ENCODE data around the gene FAM210A.
A peak's percentile ranks its signal among the peaks of the same experiment; 100 is the strongest.
"Not testable (repeated sequence)": the region's sequence is repeated elsewhere in the genome, so short reads cannot be mapped to it uniquely, and the experiment has no call there.

The FAM210A gene, protein sequence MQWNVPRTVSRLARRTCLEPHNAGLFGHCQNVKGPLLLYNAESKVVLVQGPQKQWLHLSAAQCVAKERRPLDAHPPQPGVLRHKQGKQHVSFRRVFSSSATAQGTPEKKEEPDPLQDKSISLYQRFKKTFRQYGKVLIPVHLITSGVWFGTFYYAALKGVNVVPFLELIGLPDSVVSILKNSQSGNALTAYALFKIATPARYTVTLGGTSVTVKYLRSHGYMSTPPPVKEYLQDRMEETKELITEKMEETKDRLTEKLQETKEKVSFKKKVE

DNA sequence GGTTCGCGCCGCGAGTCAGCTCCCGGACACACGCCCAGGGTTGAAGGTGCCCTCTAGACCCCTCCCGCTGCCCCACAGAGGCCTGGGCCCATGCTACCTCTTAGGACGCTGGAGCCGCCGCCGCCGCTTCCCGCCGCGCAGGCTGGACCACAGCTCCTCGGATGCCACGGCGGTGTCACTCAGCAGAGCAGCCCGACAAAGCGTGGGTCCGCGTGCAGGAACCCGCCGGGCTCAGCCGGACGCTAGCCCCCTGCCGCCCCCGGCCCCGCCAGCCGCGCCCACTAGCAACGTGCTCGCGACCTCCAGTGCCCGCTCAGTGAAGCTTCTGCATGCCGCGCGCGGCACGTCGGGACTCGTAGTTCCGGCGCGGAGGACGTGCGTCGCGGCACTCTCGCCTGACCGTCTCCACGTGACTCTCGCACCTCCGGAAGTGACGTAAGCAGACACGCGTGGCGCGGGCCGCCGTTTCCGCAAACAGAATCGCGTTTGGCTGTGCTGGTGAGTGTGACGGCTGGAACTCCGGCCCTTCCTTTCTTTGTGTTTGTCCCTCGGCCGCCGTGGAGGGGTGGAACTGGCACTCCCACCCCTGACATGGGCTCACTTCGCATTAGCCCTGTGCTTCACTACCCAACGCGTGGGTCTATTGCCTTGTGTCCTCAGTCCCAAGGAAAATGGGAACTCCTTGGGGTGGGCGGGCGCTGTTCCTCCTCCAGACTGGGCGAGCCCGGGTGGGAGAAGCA is at the start of gene FAM210A, which contains the start of gene RNMT:
Gene FAM210A, minus strand, starts transcription at position 327 of the 740 bp plus-strand sequence. CDS start 44,481 bp downstream, outside the sequence.
Gene RNMT, plus strand, starts transcription at position 442 of the 740 bp plus-strand sequence. CDS start 4,845 bp downstream, outside the sequence.
- peak within 1 kb of the TSS; percentile 75 for H3K27ac ChIP-seq (ENCODE audit: low read depth, low read length)
- peak within 1 kb of the TSS; percentile 96 for H3K9ac ChIP-seq (ENCODE audit: low read length)
- H3K4me1 ChIP-seq (ENCODE audit: control insufficient read depth, insufficient read depth, low read length), result peaks cover 12% of the 10 kb centered on the region; the same call in 1 of the 2 replicates
- H3K4me3 ChIP-seq (ENCODE audit: low read depth, low read length), result peak within 1 kb of the TSS; percentile 98
- no peaks in the 10 kb centered on the region for H3K27me3 ChIP-seq (ENCODE audit: control insufficient read depth, insufficient read depth, low read length)
- H3K9me3 ChIP-seq (ENCODE audit: control insufficient read depth, insufficient read depth, low read depth, low read length), result no peaks in the 10 kb centered on the region
- H3K36me3 ChIP-seq (ENCODE audit: control insufficient read depth, insufficient read depth, low read length), result peaks cover 3% of the 10 kb centered on the region

DNA sequence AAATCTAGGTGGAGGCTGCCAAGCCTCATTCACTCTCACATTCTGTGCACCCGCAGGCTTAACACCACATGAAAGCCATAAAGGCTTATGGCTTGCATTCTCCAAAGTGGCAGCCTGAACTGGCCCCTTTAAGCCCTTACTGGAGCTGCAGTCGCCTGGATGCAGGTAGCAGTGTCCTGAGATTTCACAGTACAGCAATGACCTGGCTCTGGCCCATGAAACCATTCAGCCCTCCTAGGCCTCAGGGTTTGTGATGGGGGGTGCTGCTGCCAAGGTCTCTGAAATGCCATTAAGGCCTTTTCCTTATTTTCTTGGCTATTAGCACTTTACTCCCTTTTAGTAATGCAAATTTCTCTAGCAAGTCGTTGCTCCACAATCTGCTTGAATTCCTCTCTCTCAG is 48.7 kb upstream of the FAM210A start:
- no peaks in the 10 kb centered on the region for H3K27me3 ChIP-seq (ENCODE audit: control insufficient read depth, insufficient read depth, low read length)
- 0 out of 2 replicates have a peak, but pooled peaks cover 5% of the 10 kb centered on the region for H3K9me3 ChIP-seq (ENCODE audit: control insufficient read depth, insufficient read depth, low read depth, low read length)
- peaks cover 11% of the 10 kb centered on the region for H3K4me1 ChIP-seq (ENCODE audit: control insufficient read depth, insufficient read depth, low read length)
- no peaks in the 10 kb centered on the region for H3K36me3 ChIP-seq (ENCODE audit: control insufficient read depth, insufficient read depth, low read length)
- no peak overlapping the region for H3K9ac ChIP-seq (ENCODE audit: low read length)
- H3K27ac ChIP-seq (ENCODE audit: low read depth, low read length), result no peak overlapping the region
- no peak overlapping the region for H3K4me3 ChIP-seq (ENCODE audit: low read depth, low read length)

GRCh38 chr18:13762690-13763439 is 36.5 kb upstream of the FAM210A start:
- peaks cover 39% of the 10 kb centered on the region for H3K36me3 ChIP-seq (ENCODE audit: control insufficient read depth, insufficient read depth, low read length)
- no peak overlapping the region for H3K4me3 ChIP-seq (ENCODE audit: low read depth, low read length)
- H3K27me3 ChIP-seq (ENCODE audit: control insufficient read depth, insufficient read depth, low read length), result no peaks in the 10 kb centered on the region
- no peak overlapping the region for H3K9ac ChIP-seq (ENCODE audit: low read length)
- no peak overlapping the region for H3K27ac ChIP-seq (ENCODE audit: low read depth, low read length)
- no peaks in the 10 kb centered on the region for H3K4me1 ChIP-seq (ENCODE audit: control insufficient read depth, insufficient read depth, low read length)
- H3K9me3 ChIP-seq (ENCODE audit: control insufficient read depth, insufficient read depth, low read depth, low read length), result peaks cover 20% of the 10 kb centered on the region

DNA sequence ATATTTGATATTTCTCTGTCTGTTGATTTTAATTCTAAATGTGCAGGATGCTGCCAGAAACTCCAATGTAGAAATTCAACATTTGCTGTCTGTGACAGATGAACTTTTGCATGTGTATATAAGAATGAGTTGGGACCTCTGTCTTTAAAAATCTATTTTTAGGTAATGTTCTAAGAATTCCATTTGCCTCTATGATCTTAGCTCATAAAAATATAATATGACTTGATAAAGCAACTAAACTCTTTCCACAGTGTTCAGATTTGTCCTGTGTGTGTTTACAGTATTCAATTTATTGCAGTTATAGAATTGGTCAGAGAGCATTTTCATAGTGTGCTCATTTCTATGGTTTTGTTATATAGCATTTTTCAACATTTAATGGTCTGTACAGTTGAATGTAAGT is 33.7 kb upstream of the FAM210A start:
- no peaks in the 10 kb centered on the region for H3K4me1 ChIP-seq (ENCODE audit: control insufficient read depth, insufficient read depth, low read length)
- H3K36me3 ChIP-seq (ENCODE audit: control insufficient read depth, insufficient read depth, low read length), result peaks cover 61% of the 10 kb centered on the region
- H3K27me3 ChIP-seq (ENCODE audit: control insufficient read depth, insufficient read depth, low read length), result no peaks in the 10 kb centered on the region
- H3K4me3 ChIP-seq (ENCODE audit: low read depth, low read length), result no peak overlapping the region
- H3K27ac ChIP-seq (ENCODE audit: low read depth, low read length), result no peak overlapping the region
- peaks cover 4% of the 10 kb centered on the region; the same call in 1 of the 2 replicates for H3K9me3 ChIP-seq (ENCODE audit: control insufficient read depth, insufficient read depth, low read depth, low read length)
- no peak overlapping the region for H3K9ac ChIP-seq (ENCODE audit: low read length)

DNA sequence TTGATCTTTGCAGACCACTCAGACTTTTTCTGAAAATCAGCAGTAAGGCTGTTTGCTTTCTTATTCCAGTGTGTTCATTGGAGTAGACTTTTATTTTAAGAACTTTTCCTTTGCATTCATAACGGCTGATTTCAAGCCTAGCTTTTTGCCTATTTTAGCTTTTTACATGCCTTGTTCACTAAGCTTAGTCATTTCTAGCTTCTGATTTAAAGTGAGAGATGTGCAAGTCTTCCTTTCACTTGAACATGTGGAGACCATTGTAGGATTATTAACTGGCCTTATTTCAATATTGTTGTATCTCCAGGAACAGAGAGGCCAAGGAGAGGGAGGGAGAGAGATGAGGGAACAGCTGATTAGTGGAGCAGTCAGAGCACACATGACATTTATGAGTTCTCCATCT is 32.3 kb upstream of the FAM210A start:
- no peaks in the 10 kb centered on the region for H3K4me1 ChIP-seq (ENCODE audit: control insufficient read depth, insufficient read depth, low read length)
- no peaks in the 10 kb centered on the region for H3K9me3 ChIP-seq (ENCODE audit: control insufficient read depth, insufficient read depth, low read depth, low read length)
- H3K4me3 ChIP-seq (ENCODE audit: low read depth, low read length), result no peak overlapping the region
- no peak overlapping the region for H3K9ac ChIP-seq (ENCODE audit: low read length)
- no peak overlapping the region for H3K27ac ChIP-seq (ENCODE audit: low read depth, low read length)
- H3K27me3 ChIP-seq (ENCODE audit: control insufficient read depth, insufficient read depth, low read length), result no peaks in the 10 kb centered on the region
- H3K36me3 ChIP-seq (ENCODE audit: control insufficient read depth, insufficient read depth, low read length), result peaks cover 73% of the 10 kb centered on the region

DNA sequence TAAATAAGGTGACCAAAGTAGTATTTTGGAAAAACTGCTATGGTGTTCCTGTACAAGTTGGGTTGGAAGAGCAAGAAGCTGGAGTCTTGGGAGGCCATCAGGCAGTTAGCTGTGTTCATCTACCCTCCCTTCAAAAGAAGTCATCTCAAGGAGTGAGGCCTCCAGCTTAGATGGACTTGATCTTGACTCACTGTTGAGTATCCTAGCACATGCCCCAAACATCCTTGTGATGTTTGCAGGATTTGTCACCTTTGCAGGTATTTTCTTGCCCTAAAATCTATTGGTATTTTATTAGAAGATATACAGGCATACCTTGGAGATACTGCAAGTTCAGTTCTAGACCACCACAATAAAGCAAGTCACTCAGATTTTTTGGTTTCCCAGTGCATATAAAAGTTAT is 30.3 kb upstream of the FAM210A start:
- Histone ChIP-seq H3K9me3 (ENCODE audit: control insufficient read depth, insufficient read depth, low read depth, low read length) (no peaks in the 10 kb centered on the region), H3K27ac (ENCODE audit: low read depth, low read length) (no peak overlapping the region), H3K9ac (ENCODE audit: low read length) (no peak overlapping the region), H3K27me3 (ENCODE audit: control insufficient read depth, insufficient read depth, low read length) (no peaks in the 10 kb centered on the region), H3K4me1 (ENCODE audit: control insufficient read depth, insufficient read depth, low read length) (no peaks in the 10 kb centered on the region), H3K4me3 (ENCODE audit: low read depth, low read length) (no peak overlapping the region), H3K36me3 (ENCODE audit: control insufficient read depth, insufficient read depth, low read length) (peaks cover 77% of the 10 kb centered on the region)

GRCh38 chr18:13756261-13756660 is 29.9 kb upstream of the FAM210A start:
- Histone ChIP-seq H3K36me3 (ENCODE audit: control insufficient read depth, insufficient read depth, low read length) (peaks cover 73% of the 10 kb centered on the region), H3K4me1 (ENCODE audit: control insufficient read depth, insufficient read depth, low read length) (no peaks in the 10 kb centered on the region), H3K9me3 (ENCODE audit: control insufficient read depth, insufficient read depth, low read depth, low read length) (no peaks in the 10 kb centered on the region), H3K4me3 (ENCODE audit: low read depth, low read length) (no peak overlapping the region), H3K27ac (ENCODE audit: low read depth, low read length) (no peak overlapping the region), H3K27me3 (ENCODE audit: control insufficient read depth, insufficient read depth, low read length) (no peaks in the 10 kb centered on the region), H3K9ac (ENCODE audit: low read length) (no peak overlapping the region)

DNA sequence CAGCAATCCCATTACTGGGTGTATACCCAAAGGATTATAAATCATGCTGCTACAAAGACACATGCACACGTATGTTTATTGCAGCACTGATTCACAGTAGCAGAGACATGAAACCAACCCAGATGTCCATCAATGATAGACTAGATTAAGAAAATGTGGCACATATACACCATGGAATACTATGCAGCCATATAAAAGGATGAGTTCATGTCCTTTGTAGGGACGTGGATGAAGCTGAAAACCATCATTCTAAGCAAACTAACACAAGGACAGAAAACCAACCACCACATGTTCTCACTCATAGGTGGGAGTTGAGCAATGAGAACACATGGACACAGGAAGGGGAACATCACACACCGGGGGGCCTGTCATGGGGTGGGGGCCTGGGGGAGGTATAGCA is 25.2 kb upstream of the FAM210A start:
- not testable (repeated sequence) for H3K27ac ChIP-seq (ENCODE audit: low read depth, low read length); H3K9ac ChIP-seq (ENCODE audit: low read length); H3K4me3 ChIP-seq (ENCODE audit: low read depth, low read length); H3K9me3 ChIP-seq (ENCODE audit: control insufficient read depth, insufficient read depth, low read depth, low read length); H3K4me1 ChIP-seq (ENCODE audit: control insufficient read depth, insufficient read depth, low read length); H3K27me3 ChIP-seq (ENCODE audit: control insufficient read depth, insufficient read depth, low read length)
- peaks cover 72% of the 10 kb centered on the region for H3K36me3 ChIP-seq (ENCODE audit: control insufficient read depth, insufficient read depth, low read length)

DNA sequence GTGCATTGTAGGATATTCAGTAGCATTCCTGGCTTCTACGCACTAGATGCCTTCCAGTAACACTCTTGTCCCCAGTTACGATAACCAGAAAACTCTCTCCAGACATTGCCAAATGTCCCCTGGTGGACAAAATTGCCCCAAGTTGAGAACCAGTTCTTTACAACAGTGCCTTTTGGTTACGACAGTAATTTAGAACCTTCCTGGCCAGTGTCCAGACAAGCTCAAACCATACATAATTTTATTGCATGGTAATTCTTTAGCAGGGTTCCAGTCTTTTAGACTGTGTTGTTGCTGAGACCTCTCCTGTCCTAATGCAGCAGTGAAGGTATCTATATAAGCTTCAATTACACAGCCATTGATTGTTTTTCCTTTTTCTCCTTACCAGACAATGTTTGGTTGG is 20.3 kb upstream of the FAM210A start:
- Histone ChIP-seq H3K9me3 (ENCODE audit: control insufficient read depth, insufficient read depth, low read depth, low read length) (no peaks in the 10 kb centered on the region), H3K4me1 (ENCODE audit: control insufficient read depth, insufficient read depth, low read length) (no peaks in the 10 kb centered on the region), H3K9ac (ENCODE audit: low read length) (no peak overlapping the region), H3K36me3 (ENCODE audit: control insufficient read depth, insufficient read depth, low read length) (peaks cover 71% of the 10 kb centered on the region), H3K4me3 (ENCODE audit: low read depth, low read length) (no peak overlapping the region), H3K27me3 (ENCODE audit: control insufficient read depth, insufficient read depth, low read length) (no peaks in the 10 kb centered on the region), H3K27ac (ENCODE audit: low read depth, low read length) (no peak overlapping the region)

DNA sequence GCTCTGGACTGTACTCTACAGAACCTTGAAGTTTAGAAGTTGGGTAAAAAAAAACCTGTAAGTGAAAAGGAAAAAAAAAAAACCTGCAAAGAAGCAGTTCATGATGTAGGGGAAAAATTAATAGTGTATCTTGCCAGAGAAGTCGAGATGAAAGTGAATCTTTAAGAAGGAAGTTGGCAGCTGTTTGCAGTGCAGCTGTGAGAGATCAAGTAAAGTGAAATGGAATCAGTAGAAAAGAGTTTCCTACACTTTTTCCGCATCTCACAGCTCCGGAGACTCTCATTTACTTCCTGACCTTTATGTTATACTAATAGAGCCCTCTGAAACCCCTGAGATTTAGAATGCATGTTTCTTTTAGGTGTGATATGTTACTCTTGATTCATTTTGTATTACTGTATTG is 19.3 kb upstream of the FAM210A start:
- Histone ChIP-seq H3K9ac (ENCODE audit: low read length) (no peak overlapping the region), H3K4me1 (ENCODE audit: control insufficient read depth, insufficient read depth, low read length) (no peaks in the 10 kb centered on the region), H3K27me3 (ENCODE audit: control insufficient read depth, insufficient read depth, low read length) (no peaks in the 10 kb centered on the region), H3K4me3 (ENCODE audit: low read depth, low read length) (no peak overlapping the region), H3K36me3 (ENCODE audit: control insufficient read depth, insufficient read depth, low read length) (peaks cover 81% of the 10 kb centered on the region), H3K27ac (ENCODE audit: low read depth, low read length) (no peak overlapping the region), H3K9me3 (ENCODE audit: control insufficient read depth, insufficient read depth, low read depth, low read length) (no peaks in the 10 kb centered on the region)

GRCh38 chr18:13735681-13736080 is 9.3 kb upstream of the FAM210A start:
- Histone ChIP-seq H3K4me1 (ENCODE audit: control insufficient read depth, insufficient read depth, low read length) (no peaks in the 10 kb centered on the region), H3K36me3 (ENCODE audit: control insufficient read depth, insufficient read depth, low read length) (peaks cover 84% of the 10 kb centered on the region), H3K27me3 (ENCODE audit: control insufficient read depth, insufficient read depth, low read length) (no peaks in the 10 kb centered on the region), H3K9ac (ENCODE audit: low read length) (no peak overlapping the region), H3K4me3 (ENCODE audit: low read depth, low read length) (no peak overlapping the region), H3K27ac (ENCODE audit: low read depth, low read length) (no peak overlapping the region), H3K9me3 (ENCODE audit: control insufficient read depth, insufficient read depth, low read depth, low read length) (no peaks in the 10 kb centered on the region)

Measured in HUES6 (cell line).